Hepatocyte (in vitro differentiated cells): ENCODE data around the gene LMF1.

Experiments used
- CTCF ChIP-seq: fragments of 200-600 bp; sonication (generic); IDR thresholded peaks from 2 replicates; pipeline ENCODE4 v1.5.1; 2016; ENCODE audit warnings: antibody characterized with exemption, mild to moderate bottlenecking; ENCODE audit not compliant: poor library complexity
- EZH2 ChIP-seq: fragments of 200-600 bp; sonication (generic); IDR thresholded peaks from 2 replicates; pipeline ENCODE4 v1.6.1; 2016; ENCODE audit warnings: antibody characterized with exemption, mild to moderate bottlenecking, borderline replicate concordance
- EZH2phosphoT487 ChIP-seq: fragments of 200-600 bp; sonication (generic); IDR thresholded peaks from one replicate; pipeline ENCODE4 v1.6.1; 2018; ENCODE audit warnings: antibody characterized with exemption, mild to moderate bottlenecking, low read depth, moderate library complexity; ENCODE audit not compliant: unreplicated experiment, severe bottlenecking

- no peak for TF ChIP-seq CTCF
- no peak for TF ChIP-seq EZH2
- TF ChIP-seq EZH2phosphoT487, result no peak
Measured at GRCh38 chr16:856811-857210, 114.0 kb downstream of the LMF1 start.
